Adrenal gland (tissue), 5 donors: Measurements from ENCODE around the gene PGAP2.

ENCODE experiments used
- CTCF ChIP-seq, 6 experiments: fragments of 450-650 bp in 4 of 6; fragments of 200-600 bp in 2 of 6; sonication (generic) in 1 of 6; IDR thresholded peaks; 1 replicate in 5 of 6; 2 replicates in 1 of 6; pipeline versions ENCODE4 v1.5.1 to v1.8.0; 2016 to 2021; ENCODE audit warnings: antibody characterized with exemption in 6 of 6, mild to moderate bottlenecking in 2 of 6, moderate library complexity in 1 of 6
- POLR2A ChIP-seq, 2 donors: fragments of 450-650 bp; IDR thresholded peaks; one replicate each; pipeline ENCODE4 v1.6.1; 2017; ENCODE audit warnings: antibody characterized with exemption in 2 of 2, mild to moderate bottlenecking in 2 of 2, moderate library complexity in 1 of 2
- donor health status: DM: no; HTN: no; CAD: no.

- TF ChIP-seq CTCF (IDR thresholded peaks at IDR 0.05) (no peak), POLR2A (IDR thresholded peaks at IDR 0.05) (no peak)
Observed at GRCh38 chr11:3796346-3796745, 12.0 kb upstream of the PGAP2 start.
